ENCODE data around the gene KCTD16. TPM values are rescaled to one million over a fixed set of nuclear protein-coding genes. Genes with fewer than 3 reads are reported as not detected.
A peak's percentile ranks its signal among the peaks of the same experiment; 100 is the strongest.

The KCTD16 gene
- total RNA-seq, 1 donor, result 3.0 TPM

DNA sequence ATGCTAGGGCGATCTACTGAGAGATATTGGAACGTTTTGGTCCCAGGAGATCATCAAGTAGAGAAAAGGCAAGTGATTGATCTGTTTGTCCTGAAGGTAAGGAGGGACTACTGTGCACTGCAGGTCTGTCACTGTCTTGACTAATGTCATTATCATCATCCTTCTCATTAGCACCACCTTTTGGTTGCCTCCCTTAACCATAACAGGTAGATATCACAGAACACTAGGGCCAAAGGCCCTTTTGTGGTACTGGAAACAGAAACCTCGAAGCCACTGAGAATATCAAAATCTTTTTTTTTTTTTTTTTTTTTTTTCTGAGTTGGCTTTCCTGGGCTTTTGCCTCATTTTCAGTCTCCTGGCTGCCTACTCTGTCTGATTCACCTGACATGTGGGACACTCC lies 134.0 kb downstream of the KCTD16 start:
- TF ChIP-seq, protein P1, sequence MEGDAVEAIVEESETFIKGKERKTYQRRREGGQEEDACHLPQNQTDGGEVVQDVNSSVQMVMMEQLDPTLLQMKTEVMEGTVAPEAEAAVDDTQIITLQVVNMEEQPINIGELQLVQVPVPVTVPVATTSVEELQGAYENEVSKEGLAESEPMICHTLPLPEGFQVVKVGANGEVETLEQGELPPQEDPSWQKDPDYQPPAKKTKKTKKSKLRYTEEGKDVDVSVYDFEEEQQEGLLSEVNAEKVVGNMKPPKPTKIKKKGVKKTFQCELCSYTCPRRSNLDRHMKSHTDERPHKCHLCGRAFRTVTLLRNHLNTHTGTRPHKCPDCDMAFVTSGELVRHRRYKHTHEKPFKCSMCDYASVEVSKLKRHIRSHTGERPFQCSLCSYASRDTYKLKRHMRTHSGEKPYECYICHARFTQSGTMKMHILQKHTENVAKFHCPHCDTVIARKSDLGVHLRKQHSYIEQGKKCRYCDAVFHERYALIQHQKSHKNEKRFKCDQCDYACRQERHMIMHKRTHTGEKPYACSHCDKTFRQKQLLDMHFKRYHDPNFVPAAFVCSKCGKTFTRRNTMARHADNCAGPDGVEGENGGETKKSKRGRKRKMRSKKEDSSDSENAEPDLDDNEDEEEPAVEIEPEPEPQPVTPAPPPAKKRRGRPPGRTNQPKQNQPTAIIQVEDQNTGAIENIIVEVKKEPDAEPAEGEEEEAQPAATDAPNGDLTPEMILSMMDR (IDR thresholded peaks at IDR 0.05; ENCODE audit: insufficient read depth, low read depth, low read length), result no peak
- no peak overlapping the region for H3K4me3 ChIP-seq (ENCODE audit: low read depth, low read length)
- no peak for DNase-seq (ENCODE audit: low read depth)

DNA sequence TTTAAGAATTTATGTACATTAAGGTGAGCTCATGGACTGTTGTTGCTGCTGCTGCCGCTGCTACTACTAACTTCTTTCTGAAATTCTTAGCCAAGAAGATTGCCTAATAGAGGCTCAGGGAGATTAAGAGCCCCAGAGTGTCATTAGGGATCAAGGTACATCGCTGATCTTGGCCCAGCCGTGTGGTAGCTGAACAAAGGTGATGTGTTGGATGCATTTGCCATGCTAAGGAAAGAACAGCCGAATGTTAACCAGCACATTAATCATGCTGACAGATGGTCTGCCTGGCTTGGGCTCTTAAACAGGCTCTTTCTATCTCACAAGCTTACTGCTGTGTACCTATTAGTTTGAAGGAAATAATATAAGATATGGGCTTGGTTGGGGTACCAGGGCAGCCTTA lies 137.1 kb downstream of the KCTD16 start:
- no peak overlapping the region for H3K4me3 ChIP-seq (ENCODE audit: low read depth, low read length)
- no peak for DNase-seq (ENCODE audit: low read depth)
- TF ChIP-seq, protein P1 (IDR thresholded peaks at IDR 0.05; ENCODE audit: insufficient read depth, low read depth, low read length), result no peak

DNA sequence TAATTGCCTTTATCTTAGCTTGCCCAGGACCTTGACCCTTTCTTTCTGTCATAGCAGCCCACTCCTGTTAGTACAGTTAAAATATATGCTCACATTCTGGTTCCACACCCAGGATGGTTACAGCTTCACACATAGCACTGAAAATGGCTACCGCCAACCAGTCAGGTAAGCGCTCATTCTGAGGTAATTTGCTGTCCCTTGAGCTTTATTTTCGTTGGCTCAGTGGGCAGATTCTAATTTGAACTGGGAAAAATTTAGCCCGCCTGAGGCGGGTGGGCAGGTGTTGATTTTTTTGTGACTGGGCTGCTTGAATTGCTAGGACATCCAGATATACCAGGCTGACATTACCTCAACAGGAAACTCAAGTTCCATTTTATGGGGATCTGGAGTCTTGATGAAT lies 137.5 kb downstream of the KCTD16 start:
- DNase-seq (ENCODE audit: low read depth), result no peak
- no peak overlapping the region for H3K4me3 ChIP-seq (ENCODE audit: low read depth, low read length)
- TF ChIP-seq, protein P1 (IDR thresholded peaks at IDR 0.05; ENCODE audit: insufficient read depth, low read depth, low read length), result no peak

DNA sequence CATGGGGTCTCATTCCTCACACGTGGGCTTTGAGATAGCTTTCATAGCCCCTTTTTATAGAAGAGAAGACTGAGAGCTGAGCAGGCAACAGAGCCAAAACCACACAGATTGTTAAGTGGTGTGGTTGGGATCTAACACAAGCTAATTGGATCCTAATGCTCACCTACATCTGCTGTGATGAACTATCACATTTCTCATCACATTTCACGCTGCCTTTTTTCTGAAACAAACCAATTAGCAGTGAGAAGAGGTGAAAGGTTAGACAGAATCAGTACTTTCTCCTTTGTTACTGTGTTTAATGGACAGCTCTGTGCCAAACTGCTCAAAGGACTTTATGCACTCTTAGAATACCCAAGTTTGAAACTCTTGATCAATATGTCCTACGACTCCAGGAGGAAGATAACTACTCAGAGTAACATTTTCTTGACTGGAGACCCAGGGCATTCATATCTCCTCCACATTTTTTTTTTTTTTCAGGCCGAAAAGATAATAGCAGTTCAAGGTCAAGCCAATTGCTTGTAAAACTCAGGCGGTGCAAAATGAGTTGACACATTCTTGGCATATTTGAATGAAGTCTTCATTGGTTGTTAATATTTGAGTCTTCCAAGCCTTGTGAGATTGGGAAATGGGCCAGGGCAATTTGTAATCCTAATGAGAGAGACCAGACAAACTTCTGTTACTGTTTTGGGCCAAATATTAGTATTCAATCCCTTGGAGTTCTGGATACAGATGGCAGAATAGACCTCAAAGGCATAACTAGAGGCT lies 138.4 kb downstream of the KCTD16 start:
- TF ChIP-seq, protein P1 (IDR thresholded peaks at IDR 0.05; ENCODE audit: insufficient read depth, low read depth, low read length), result no peak
- DNase-seq (ENCODE audit: low read depth), result peak; percentile 49
- H3K4me3 ChIP-seq (ENCODE audit: low read depth, low read length), result no peak overlapping the region

DNA sequence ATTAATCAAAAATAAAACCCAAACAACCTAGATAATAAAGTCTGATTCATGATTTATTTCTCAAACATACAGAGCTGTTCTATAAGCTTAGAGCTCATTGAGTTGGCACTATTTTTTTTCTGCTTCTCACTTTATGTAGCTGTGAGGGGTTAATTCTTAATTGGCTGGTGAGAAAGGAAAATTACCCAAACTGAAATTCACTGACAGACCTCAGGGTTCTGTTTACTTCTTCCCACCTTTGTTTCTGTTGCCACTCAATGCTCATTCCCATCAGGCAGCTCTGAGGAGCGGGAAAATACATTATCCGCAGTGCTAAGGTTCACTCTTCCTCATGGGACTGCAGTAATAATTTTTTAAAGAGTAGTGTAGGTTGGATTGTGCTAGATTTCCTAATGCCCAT lies 139.9 kb downstream of the KCTD16 start:
- H3K4me3 ChIP-seq (ENCODE audit: low read depth, low read length), result no peak overlapping the region
- TF ChIP-seq, protein P1 (IDR thresholded peaks at IDR 0.05; ENCODE audit: insufficient read depth, low read depth, low read length), result no peak
- DNase-seq (ENCODE audit: low read depth), result no peak

DNA sequence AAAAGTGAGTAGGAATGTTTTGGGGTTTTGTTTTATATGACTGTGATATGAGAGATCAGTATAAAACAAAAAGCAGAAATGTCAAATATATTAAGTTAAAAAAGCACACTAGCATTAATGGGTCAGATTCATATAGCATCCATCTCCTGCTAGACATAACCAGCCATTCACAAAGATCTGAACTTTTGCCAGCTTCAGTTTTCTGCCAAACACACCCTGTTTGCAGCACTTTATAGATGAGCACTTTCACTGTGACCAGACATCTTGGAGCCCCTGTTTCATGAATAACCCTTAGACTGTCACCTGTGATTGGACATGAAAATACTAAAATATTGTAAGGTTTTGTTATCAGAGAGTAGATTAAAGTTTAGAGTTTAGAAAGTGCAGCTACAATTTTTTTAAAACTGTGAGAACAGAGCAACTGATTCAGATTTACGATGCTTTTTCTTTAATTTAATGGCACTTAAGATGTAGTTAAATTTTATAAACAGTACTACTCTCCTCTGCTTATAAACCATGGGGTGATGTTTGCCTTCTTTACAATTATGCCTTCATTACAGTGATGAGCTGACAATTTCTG lies 142.6 kb downstream of the KCTD16 start:
- H3K4me3 ChIP-seq (ENCODE audit: low read depth, low read length), result no peak overlapping the region
- DNase-seq (ENCODE audit: low read depth), result no peak
- TF ChIP-seq, protein P1 (IDR thresholded peaks at IDR 0.05; ENCODE audit: insufficient read depth, low read depth, low read length), result no peak
